Measurements from ENCODE around the gene CCDC182.
A peak's percentile ranks its signal among the peaks of the same experiment; 100 is the strongest.

The CCDC182 gene

DNA sequence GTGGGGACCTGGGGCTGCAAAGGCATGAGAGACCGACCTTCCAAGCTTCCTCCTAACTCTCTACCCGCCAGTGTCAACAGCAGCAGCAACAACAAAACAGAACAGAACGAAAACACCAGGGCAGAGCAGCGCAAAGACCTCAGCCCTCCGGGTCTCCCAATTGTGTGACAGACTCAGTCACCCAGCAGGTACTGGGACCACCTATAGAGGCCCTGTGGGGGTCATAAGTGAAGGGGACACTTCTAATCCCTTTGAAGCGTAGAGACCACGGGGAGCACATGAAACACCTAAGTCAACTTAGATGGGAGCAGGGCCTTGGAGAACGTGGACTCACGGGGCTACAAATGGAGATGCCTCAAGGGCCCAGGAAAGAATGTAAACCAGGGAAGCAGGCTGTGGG, 12.6 kb upstream of the CCDC182 start:
- DNase-seq (ENCODE audit: low spot score) = no peak

DNA sequence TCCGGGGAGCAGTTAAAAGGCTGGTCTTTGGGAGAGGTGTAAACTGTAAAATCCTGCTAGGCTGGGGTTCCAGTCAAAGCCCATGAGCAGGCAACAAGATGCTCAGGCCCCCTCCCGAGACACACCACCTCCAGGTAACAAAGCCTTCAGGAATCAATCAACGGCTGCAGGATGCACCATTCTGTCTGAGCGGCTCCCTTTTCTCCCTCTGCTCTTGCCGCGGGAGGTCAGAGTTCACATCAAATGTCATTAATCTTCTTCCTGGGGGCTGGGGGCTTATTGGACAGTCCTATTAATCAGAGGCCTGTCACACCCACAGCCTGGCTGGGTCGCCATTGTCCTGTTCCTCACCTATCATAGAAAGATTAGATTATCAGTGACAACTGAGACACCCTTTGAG, 11.9 kb upstream of the CCDC182 start:
- DNase-seq (ENCODE audit: low spot score) = no peak

GRCh38 chr17:57755480-57756070, 10.5 kb upstream of the CCDC182 start:
- DNase-seq (ENCODE audit: low spot score) = no peak

DNA sequence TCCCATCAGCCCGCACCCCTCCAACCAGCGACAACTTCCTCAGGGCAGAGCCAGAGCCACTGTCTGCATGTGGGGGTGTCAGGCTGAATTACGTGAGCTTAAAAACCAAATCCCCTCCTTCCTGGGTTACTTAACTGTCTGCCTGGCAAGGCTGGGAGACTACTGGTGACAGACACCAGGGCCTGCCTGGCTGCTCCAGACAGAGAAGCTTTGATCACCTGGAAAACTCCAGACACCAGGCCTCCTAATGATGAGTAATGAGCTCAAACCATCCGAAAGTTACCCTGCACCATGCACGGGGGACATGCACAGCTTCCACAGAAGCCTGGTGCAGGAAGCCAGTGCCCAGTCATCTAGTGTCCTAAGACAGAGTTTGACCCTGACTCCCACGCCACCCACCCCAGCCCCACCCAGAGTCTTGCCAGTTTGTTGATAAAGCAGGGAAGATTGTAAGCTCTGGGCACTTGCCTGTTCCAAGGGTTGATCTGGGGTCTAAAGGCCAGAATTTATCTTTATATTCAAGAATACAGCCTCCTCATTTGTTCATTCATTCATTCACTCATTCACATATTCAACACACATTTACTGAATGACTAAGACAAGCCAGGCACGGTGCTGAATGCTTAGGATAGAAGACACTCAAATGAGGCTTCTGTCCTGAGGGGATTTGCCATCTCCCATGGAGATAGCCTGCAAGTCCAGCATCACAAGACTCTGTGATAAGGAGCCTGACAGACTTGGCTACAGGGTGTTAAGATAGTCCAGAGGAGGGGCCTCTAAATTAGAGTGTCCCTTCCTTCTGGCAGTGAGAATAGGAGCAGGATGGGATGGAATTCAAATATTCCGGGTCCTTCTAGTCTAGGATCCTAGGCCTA, 7.2 kb upstream of the CCDC182 start:
- peak; percentile 54 for DNase-seq (ENCODE audit: low spot score)

- DNase-seq (ENCODE audit: low spot score) = no peak
Measured at GRCh38 chr17:57751348-57751971, 6.4 kb upstream of the CCDC182 start.

- no peak for DNase-seq (ENCODE audit: low spot score)
Measured at GRCh38 chr17:57750895-57751294, 5.8 kb upstream of the CCDC182 start.

GRCh38 chr17:57750109-57750871, 5.2 kb upstream of the CCDC182 start:
- DNase-seq (ENCODE audit: low spot score) = no peak

DNA sequence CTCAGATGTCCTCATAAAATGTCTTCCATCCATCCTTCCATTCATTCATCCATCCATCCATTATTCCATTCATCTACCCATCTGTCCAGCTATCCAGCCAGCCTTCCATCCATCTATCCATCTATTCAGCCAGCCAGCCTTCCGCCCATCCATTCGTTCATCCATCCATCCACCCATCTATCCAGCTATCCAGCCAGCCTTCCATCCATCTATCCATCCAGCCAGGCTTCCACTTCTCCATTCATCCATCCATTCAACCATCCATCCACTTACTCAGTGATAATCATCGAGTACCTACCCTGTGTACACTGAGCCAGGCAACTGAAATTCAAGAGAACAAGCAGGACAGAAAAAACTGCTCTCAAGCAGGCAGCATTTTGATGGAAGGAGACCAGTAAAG, 4.6 kb upstream of the CCDC182 start:
- no peak for DNase-seq (ENCODE audit: low spot score)

- DNase-seq (ENCODE audit: low spot score) = peak; percentile 75
Measured at GRCh38 chr17:57747221-57748017, 2.3 kb upstream of the CCDC182 start.

GRCh38 chr17:57746221-57746620, 1.1 kb upstream of the CCDC182 start:
- DNase-seq (ENCODE audit: low spot score) = no peak

GRCh38 chr17:57744195-57745170, 616 bp downstream of the CCDC182 start:
- DNase-seq (ENCODE audit: low spot score) = peak; percentile 46

GRCh38 chr17:57740235-57740528, 4.9 kb downstream of the CCDC182 start:
- DNase-seq (ENCODE audit: low spot score) = no peak

- no peak for DNase-seq (ENCODE audit: low spot score)
Measured at GRCh38 chr17:57739402-57740234, 5.5 kb downstream of the CCDC182 start.

GRCh38 chr17:57737450-57737849, 7.6 kb downstream of the CCDC182 start:
- DNase-seq (ENCODE audit: low spot score) = no peak

DNA sequence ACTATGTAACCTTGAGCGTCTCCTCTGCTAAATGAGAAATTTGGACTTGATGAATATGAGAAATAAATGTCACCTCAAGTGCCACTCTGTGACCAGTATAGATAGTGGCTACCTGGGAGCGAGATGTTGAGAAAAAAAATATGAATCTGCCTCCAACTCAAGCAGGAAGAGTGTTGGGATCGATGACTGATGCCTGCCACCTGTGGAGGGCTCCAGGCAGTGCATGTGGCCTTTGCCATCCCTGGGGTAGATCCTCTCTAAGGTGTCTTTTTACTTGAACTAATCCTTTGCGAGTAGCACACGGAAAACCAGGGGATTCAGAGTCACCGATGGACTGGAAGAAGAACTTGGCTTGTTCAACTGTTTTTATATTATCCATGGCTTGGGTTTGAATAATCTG, 9.4 kb downstream of the CCDC182 start:
- DNase-seq (ENCODE audit: low spot score) = no peak

- no peak for DNase-seq (ENCODE audit: low spot score)
Measured at GRCh38 chr17:57735230-57735629, 9.9 kb downstream of the CCDC182 start.

DNA sequence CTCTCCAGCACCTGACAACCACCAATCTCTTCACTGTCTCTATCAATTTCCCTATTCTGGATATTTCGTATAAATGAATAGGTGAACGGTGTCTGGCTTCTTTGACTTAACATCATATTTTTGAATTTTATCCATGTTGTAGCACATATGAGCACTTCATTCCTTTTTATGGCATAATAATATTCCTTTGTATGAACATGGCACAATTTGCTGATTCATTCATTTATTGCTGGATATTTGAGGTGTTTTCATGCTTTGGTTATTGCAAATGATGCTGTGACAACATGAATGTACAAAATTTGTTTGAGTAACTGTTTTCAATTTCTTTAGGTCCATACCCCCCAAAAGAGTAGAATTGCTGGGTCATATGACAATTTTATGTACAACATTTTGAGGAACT, 12.0 kb downstream of the CCDC182 start:
- no peak for DNase-seq (ENCODE audit: low spot score)

GRCh38 chr17:57732062-57732461, 13.0 kb downstream of the CCDC182 start:
- DNase-seq (ENCODE audit: low spot score) = no peak

DNA sequence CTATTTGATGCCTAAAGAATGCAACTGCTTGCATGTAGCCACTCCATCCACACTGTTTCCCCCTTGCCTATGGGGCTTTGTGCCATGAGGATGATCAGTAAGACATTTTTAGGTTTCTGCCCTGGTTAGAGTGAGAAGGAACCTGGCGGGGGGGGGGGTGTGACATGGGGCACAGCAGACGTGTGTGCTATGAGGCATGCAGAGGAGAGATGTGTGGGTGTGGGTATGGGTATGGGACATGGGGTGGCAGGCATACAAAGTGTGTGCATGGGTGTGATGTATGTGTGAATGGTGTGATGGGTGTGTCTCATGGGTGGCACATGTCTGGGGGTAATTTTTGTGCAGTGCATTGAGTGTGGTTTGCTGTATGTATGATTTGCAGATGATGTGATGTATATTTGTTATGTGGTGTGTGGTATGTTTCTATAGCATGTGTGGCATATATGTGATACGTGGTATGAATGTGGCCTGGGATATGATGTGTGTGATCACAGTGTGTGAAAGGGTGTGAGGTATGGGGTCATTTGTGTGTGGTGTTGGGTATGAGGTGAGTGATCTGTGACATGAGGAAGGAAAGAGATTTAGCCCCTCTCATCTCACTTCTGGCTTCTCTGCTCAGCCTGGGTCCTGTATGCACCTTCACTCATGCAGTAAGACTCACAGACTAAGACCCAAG, 14.9 kb downstream of the CCDC182 start:
- DNase-seq (ENCODE audit: low spot score) = no peak
